Liver (tissue), 3 donors: ENCODE results near the gene UBA52.

Experiments used
- EGR1 ChIP-seq, 2 donors: IDR thresholded peaks; 2 replicates each; pipeline ENCODE4 v1.6.1; 2016 to 2018; ENCODE audit warnings: antibody characterized with exemption in 2 of 2, low read depth in 2 of 2
- FOXA1 ChIP-seq: IDR thresholded peaks from 2 replicates; pipeline ENCODE4 v1.6.1; 2016; ENCODE audit warnings: antibody characterized with exemption
- GABPA ChIP-seq, 2 donors: IDR thresholded peaks in 1 of 2; conservative IDR thresholded peaks in 1 of 2; 2 replicates each; pipeline ENCODE4 v1.6.1; 2016; ENCODE audit warnings: antibody characterized with exemption in 2 of 2, mild to moderate bottlenecking in 1 of 2, moderate library complexity in 1 of 2
- NR2F2 ChIP-seq: IDR thresholded peaks from 2 replicates; pipeline ENCODE4 v1.6.1; 2016; ENCODE audit warnings: antibody characterized with exemption
- RAD21 ChIP-seq, 2 donors: IDR thresholded peaks; 2 replicates each; pipeline ENCODE4 v1.6.1; 2016; ENCODE audit warnings: antibody characterized with exemption in 2 of 2, mild to moderate bottlenecking in 2 of 2
- TAF1 ChIP-seq: conservative IDR thresholded peaks from 2 replicates; pipeline ENCODE4 v1.6.1; 2016; ENCODE audit warnings: antibody characterized with exemption, mild to moderate bottlenecking
- YY1 ChIP-seq: IDR thresholded peaks from 2 replicates; pipeline ENCODE4 v1.6.1; 2016; ENCODE audit warnings: antibody characterized with exemption, mild to moderate bottlenecking
- TF ChIP-seq, protein P1 (sequence below): IDR thresholded peaks from 2 replicates; pipeline ENCODE4 v1.6.1; 2016; ENCODE audit warnings: antibody characterized with exemption
- TF ChIP-seq, protein P2 (sequence below): fragments of 150-350 bp; IDR thresholded peaks from 2 replicates; pipeline ENCODE4 v1.5.1; 2017; ENCODE audit warnings: improper control_type of control experiment, low read depth, low read length; ENCODE audit not compliant: missing input control
- TF ChIP-seq, protein P3 (sequence below): IDR thresholded peaks from 2 replicates; pipeline ENCODE4 v1.6.1; 2016; ENCODE audit warnings: antibody characterized with exemption
- TF ChIP-seq, protein P4 (sequence below): IDR thresholded peaks from 2 replicates; pipeline ENCODE4 v1.6.1; 2016; ENCODE audit warnings: antibody characterized with exemption, mild to moderate bottlenecking
- TF ChIP-seq, protein P5 (sequence below): IDR thresholded peaks from 2 replicates; pipeline ENCODE4 v1.6.1; 2016; ENCODE audit warnings: antibody characterized with exemption
- donor health status: healthy.
- donor health status: healthy.

DNA sequence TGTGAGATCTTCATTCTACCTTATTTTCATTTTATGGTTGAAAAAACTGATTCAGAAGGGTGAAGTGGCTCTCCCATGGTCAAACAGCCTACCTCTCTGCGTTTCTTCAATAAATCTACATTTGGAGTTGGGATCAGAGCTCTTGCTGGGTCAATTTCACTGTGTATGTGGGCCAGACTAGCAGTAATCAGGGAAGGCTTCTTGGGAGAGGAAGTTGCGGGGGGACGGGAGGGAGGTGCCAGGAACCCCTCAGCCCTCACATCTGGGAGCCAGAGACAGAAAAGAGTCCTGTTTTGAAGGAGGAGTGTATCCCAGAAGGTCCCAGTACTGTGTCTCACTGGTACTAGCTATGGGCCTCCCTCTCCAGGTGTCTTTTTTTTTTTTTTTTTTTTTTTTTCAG is 13.1 kb upstream of the UBA52 start:
- TF ChIP-seq RAD21 (IDR thresholded peaks at IDR 0.05) (no peak), GABPA (IDR thresholded peaks at IDR 0.05 in 1 of 2, conservative IDR thresholded peaks at IDR 0.05 in 1 of 2) (no peak), EGR1 (IDR thresholded peaks at IDR 0.05; ENCODE audit: low read depth in 2 of 2) (no peak), YY1 (no peak), FOXA1 (no peak), TAF1 (no peak), NR2F2 (no peak)
- TF ChIP-seq, protein P1, sequence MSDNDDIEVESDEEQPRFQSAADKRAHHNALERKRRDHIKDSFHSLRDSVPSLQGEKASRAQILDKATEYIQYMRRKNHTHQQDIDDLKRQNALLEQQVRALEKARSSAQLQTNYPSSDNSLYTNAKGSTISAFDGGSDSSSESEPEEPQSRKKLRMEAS: no peak
- TF ChIP-seq, protein P2, sequence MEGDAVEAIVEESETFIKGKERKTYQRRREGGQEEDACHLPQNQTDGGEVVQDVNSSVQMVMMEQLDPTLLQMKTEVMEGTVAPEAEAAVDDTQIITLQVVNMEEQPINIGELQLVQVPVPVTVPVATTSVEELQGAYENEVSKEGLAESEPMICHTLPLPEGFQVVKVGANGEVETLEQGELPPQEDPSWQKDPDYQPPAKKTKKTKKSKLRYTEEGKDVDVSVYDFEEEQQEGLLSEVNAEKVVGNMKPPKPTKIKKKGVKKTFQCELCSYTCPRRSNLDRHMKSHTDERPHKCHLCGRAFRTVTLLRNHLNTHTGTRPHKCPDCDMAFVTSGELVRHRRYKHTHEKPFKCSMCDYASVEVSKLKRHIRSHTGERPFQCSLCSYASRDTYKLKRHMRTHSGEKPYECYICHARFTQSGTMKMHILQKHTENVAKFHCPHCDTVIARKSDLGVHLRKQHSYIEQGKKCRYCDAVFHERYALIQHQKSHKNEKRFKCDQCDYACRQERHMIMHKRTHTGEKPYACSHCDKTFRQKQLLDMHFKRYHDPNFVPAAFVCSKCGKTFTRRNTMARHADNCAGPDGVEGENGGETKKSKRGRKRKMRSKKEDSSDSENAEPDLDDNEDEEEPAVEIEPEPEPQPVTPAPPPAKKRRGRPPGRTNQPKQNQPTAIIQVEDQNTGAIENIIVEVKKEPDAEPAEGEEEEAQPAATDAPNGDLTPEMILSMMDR: no peak
- TF ChIP-seq, protein P3, sequence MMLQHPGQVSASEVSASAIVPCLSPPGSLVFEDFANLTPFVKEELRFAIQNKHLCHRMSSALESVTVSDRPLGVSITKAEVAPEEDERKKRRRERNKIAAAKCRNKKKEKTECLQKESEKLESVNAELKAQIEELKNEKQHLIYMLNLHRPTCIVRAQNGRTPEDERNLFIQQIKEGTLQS: no peak
- TF ChIP-seq, protein P4, sequence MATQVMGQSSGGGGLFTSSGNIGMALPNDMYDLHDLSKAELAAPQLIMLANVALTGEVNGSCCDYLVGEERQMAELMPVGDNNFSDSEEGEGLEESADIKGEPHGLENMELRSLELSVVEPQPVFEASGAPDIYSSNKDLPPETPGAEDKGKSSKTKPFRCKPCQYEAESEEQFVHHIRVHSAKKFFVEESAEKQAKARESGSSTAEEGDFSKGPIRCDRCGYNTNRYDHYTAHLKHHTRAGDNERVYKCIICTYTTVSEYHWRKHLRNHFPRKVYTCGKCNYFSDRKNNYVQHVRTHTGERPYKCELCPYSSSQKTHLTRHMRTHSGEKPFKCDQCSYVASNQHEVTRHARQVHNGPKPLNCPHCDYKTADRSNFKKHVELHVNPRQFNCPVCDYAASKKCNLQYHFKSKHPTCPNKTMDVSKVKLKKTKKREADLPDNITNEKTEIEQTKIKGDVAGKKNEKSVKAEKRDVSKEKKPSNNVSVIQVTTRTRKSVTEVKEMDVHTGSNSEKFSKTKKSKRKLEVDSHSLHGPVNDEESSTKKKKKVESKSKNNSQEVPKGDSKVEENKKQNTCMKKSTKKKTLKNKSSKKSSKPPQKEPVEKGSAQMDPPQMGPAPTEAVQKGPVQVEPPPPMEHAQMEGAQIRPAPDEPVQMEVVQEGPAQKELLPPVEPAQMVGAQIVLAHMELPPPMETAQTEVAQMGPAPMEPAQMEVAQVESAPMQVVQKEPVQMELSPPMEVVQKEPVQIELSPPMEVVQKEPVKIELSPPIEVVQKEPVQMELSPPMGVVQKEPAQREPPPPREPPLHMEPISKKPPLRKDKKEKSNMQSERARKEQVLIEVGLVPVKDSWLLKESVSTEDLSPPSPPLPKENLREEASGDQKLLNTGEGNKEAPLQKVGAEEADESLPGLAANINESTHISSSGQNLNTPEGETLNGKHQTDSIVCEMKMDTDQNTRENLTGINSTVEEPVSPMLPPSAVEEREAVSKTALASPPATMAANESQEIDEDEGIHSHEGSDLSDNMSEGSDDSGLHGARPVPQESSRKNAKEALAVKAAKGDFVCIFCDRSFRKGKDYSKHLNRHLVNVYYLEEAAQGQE: no peak
- TF ChIP-seq, protein P5, sequence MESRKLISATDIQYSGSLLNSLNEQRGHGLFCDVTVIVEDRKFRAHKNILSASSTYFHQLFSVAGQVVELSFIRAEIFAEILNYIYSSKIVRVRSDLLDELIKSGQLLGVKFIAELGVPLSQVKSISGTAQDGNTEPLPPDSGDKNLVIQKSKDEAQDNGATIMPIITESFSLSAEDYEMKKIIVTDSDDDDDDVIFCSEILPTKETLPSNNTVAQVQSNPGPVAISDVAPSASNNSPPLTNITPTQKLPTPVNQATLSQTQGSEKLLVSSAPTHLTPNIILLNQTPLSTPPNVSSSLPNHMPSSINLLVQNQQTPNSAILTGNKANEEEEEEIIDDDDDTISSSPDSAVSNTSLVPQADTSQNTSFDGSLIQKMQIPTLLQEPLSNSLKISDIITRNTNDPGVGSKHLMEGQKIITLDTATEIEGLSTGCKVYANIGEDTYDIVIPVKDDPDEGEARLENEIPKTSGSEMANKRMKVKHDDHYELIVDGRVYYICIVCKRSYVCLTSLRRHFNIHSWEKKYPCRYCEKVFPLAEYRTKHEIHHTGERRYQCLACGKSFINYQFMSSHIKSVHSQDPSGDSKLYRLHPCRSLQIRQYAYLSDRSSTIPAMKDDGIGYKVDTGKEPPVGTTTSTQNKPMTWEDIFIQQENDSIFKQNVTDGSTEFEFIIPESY: no peak
